Immature natural killer cell (primary cell): ENCODE results near the gene CEP85L. TPM values are rescaled to one million over a fixed set of nuclear protein-coding genes. Genes with fewer than 3 reads are reported as not detected.

Source experiments
- DNase-seq, 3 donors: peaks; one replicate each; pipeline ENCODE4 v3.0.0; 2022; ENCODE audit warnings: mixed read lengths in 1 of 3
- H3K27ac Mint-ChIP-seq, 6 donors: one replicate each; pipeline ENCODE4 v1.8.0; 2020; ENCODE audit warnings: mixed read lengths in 6 of 6, mild to moderate bottlenecking in 5 of 6, inconsistent platforms in 4 of 6, moderate library complexity in 3 of 6
- H3K27me3 Mint-ChIP-seq, 3 donors: one replicate each; pipeline ENCODE4 v1.8.0; 2020 to 2021; ENCODE audit warnings: low read depth in 3 of 3, mild to moderate bottlenecking in 3 of 3, mixed read lengths in 3 of 3, moderate library complexity in 3 of 3, inconsistent platforms in 1 of 3
- H3K36me3 Mint-ChIP-seq, 3 donors: one replicate each; pipeline ENCODE4 v1.8.0; 2020; ENCODE audit warnings: mixed read lengths in 3 of 3, inconsistent platforms in 2 of 3, mild to moderate bottlenecking in 2 of 3
- H3K4me1 Mint-ChIP-seq, 2 donors: one replicate each; pipeline ENCODE4 v1.8.0; 2020; ENCODE audit warnings: inconsistent platforms in 2 of 2, mild to moderate bottlenecking in 2 of 2, mixed read lengths in 2 of 2, moderate library complexity in 1 of 2
- H3K4me3 Mint-ChIP-seq, 5 donors: one replicate each; pipeline ENCODE4 v1.8.0; 2020; ENCODE audit warnings: mild to moderate bottlenecking in 5 of 5, mixed read lengths in 5 of 5, inconsistent platforms in 3 of 5, moderate library complexity in 3 of 5
- H3K9me3 Mint-ChIP-seq, 6 donors: one replicate each; pipeline ENCODE4 v1.8.0; 2020; ENCODE audit warnings: mild to moderate bottlenecking in 6 of 6, mixed read lengths in 6 of 6, inconsistent platforms in 4 of 6, moderate library complexity in 3 of 6
- polyA plus RNA-seq, 3 donors: library from polyadenylated mRNA; unstranded; fragments of 300-500 nt; fragmentation: Illumina TruSeq; gene quantifications; one replicate each; pipeline ENCODE4 v1.2.3, GENCODE V29; 2021

Gene CEP85L
- polyA plus RNA-seq, 3 donors from 2014 or later: 20.1 to 23.5 (median 21.5) TPM

DNA sequence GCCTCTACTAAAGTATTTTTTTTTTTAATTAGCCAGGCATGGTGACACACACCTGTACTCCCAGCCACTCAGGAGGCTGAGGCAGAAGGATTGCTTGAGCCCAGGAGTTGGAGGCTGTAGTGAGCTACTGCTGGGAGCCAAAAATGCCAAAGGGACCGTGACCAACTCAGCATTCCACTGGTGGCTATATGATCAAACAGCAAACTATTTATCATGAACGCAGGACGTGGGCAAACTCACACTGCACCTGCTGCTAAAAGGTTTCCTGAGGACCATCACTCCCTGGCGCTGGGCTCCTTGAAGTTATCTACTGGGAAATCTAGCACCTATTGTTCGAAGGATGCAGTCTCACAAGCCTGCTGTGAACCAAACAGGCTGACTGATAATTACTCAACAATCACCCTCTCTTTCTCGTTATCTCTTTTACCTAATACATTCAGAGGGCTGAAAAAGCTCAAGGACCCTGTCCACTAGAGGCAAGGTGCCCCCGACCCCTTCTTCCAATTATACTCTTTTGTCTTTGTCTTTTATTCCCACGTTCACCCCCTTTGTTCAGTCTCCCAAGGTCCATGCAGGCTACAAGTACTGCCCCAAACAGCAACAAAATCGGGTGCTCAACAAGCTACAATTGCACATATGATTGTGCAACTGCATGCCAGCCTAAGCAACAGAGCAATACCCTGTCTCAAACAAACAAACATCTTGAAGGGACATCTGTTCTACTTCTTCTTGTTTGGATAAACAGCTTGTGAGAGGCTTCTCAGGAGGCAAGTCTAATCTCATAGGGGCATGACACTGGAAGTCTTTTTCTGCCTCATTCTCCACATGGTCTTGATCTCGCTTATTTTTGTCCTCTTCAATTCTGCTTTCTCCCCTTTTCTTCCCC lies 151.0 kb downstream of the CEP85L start:
- Mint-ChIP-seq H3K36me3 (peaks cover 17 to 41% (median 34%) of the 10 kb centered on the region in 3 donors), H3K4me3 (no peak overlapping the region), H3K4me1 (peaks cover 6 to 16% of the 10 kb centered on the region in 2 donors), H3K27me3 (peaks cover 0 to 4% (median 0%) of the 10 kb centered on the region in 3 donors), H3K9me3 (no peaks in the 10 kb centered on the region), H3K27ac (peak overlapping the region in 2 of 6 donors; percentile 34)
- DNase-seq: no peak

- Mint-ChIP-seq H3K36me3 (peaks cover 14 to 37% (median 31%) of the 10 kb centered on the region in 3 donors), H3K4me1 (peaks cover 13 to 18% of the 10 kb centered on the region in 2 donors)
- DNase-seq: no peak
Observed at GRCh38 chr6:118495485-118496280, 155.7 kb downstream of the CEP85L start.

GRCh38 chr6:118494091-118494490 lies 157.3 kb downstream of the CEP85L start:
- H3K36me3 Mint-ChIP-seq: peaks cover 30 to 50% (median 43%) of the 10 kb centered on the region in 3 donors

More at GRCh38 chr6:118495485-118496280, 155.7 kb downstream of the CEP85L start:
- Mint-ChIP-seq H3K9me3 (no peaks in the 10 kb centered on the region), H3K4me3 (no peak overlapping the region), H3K27ac (no peak overlapping the region), H3K27me3 (peaks cover 0 to 3% (median 0%) of the 10 kb centered on the region in 3 donors)

DNA sequence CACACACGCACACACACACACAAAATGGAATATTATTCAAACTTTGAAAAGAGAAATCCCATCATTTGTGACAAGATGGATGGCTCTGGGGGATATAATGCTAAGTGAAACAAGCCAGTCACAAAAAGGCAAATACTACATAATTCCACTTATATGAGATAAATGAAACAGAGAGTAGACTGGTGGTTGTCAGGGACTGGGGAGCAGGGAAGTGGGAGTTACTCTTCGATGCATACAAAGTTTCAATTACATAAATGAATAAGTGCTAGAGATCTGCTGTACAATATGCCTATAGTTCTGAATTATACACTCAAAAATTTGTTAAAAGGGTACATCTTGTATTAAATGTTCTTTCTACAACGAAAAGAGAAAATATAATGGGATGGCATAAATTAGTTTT lies 161.4 kb downstream of the CEP85L start:
- H3K4me3 Mint-ChIP-seq: no peak overlapping the region
- no peak for DNase-seq
- no peaks in the 10 kb centered on the region for H3K27me3 Mint-ChIP-seq
- H3K4me1 Mint-ChIP-seq: peaks cover 7 to 9% of the 10 kb centered on the region in 2 donors
- H3K9me3 Mint-ChIP-seq: peaks cover 9 to 30% (median 17%) of the 10 kb centered on the region in 6 donors
- H3K27ac Mint-ChIP-seq: peak overlapping the region in 1 of 6 donors; percentile 1
- H3K36me3 Mint-ChIP-seq: peaks cover 56 to 76% (median 63%) of the 10 kb centered on the region in 3 donors

More at GRCh38 chr6:118494091-118494490, 157.3 kb downstream of the CEP85L start:
- Mint-ChIP-seq H3K4me3 (no peak overlapping the region), H3K27me3 (no peaks in the 10 kb centered on the region), H3K9me3 (peaks cover 0 to 6% (median 5%) of the 10 kb centered on the region in 6 donors), H3K4me1 (peaks cover 11 to 14% of the 10 kb centered on the region in 2 donors), H3K27ac (no peak overlapping the region)
- no peak for DNase-seq

- no peak overlapping the region for H3K4me3 Mint-ChIP-seq
- H3K36me3 Mint-ChIP-seq: peaks cover 52 to 71% (median 59%) of the 10 kb centered on the region in 3 donors
- H3K27ac Mint-ChIP-seq: peak overlapping the region in 1 of 6 donors; percentile 22
- H3K4me1 Mint-ChIP-seq: peaks cover 6 to 7% of the 10 kb centered on the region in 2 donors
- no peaks in the 10 kb centered on the region for H3K27me3 Mint-ChIP-seq
- H3K9me3 Mint-ChIP-seq: peaks cover 9 to 30% (median 17%) of the 10 kb centered on the region in 6 donors
- no peak for DNase-seq
Observed at GRCh38 chr6:118488631-118489030, 162.8 kb downstream of the CEP85L start.

DNA sequence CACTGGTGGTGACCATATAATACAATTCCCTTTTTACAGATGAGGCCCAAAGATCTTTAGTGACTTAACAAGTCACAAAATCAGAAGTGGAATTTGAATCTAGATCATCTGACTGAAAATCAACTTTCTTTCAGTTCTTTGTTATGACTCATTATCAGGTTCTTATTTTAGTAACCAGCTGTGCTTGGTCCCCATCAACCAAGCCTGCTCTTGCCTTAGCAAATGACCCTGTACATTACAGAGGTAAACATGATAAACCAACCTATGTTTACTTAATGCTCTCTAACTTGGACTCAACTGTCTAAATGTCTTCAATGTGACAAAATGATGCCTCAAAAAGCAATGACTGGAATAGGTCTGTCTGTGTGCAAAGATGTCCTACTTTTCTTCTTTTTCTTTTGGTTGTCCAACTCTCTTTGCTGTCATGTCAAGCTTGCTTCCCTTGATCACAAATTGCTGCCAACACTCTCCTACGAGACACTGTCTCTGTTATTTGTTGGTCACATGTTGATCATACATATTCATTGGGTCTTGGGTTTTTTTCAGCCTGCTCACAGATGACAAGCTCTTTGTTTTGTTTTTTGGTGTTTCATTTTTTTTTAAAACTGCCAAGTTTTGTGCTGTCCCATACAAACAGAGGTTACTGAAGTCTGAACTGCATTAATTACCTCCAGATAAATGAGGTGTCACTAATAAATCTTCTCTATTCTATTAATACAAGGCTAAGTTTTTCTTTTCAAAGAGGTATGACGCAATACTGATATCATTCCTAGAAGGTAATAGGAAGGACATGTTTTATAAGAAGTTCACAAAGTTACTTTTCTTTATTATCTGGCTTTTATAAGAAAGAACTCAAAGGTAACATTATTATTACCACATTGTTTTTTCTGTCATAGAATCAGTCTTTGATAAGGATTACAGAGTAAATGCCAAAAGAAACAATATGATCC lies 165.5 kb downstream of the CEP85L start:
- Mint-ChIP-seq H3K4me3 (no peak overlapping the region), H3K9me3 (peaks cover 9 to 30% (median 17%) of the 10 kb centered on the region in 6 donors), H3K27me3 (no peaks in the 10 kb centered on the region), H3K27ac (no peak overlapping the region), H3K4me1 (no peaks in the 10 kb centered on the region), H3K36me3 (peaks cover 54 to 61% (median 57%) of the 10 kb centered on the region in 3 donors)
- no peak for DNase-seq

DNA sequence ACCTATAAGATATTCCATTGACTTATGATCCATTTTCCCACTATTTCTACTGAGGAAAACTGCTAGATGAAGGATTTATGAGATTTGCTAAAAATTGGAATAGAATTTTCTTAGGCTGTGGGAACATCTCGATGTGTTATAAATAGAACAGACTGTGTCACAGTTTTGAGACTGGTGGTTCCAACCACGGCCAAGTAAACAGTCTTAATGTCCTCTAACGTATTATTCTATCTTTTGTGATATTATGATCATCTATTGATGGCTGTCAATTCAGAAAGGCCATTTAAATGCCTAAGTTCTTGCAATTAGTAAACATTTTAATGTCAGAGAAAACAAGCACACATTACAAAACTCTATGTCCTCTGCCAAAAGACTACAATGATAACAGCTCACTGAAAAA lies 174.8 kb downstream of the CEP85L start:
- H3K4me1 Mint-ChIP-seq: no peaks in the 10 kb centered on the region
- H3K27me3 Mint-ChIP-seq: peaks cover 0 to 2% (median 0%) of the 10 kb centered on the region in 3 donors
- H3K36me3 Mint-ChIP-seq: peaks cover 10 to 35% (median 20%) of the 10 kb centered on the region in 3 donors
- H3K4me3 Mint-ChIP-seq: no peak overlapping the region
- no peaks in the 10 kb centered on the region for H3K9me3 Mint-ChIP-seq
- H3K27ac Mint-ChIP-seq: no peak overlapping the region
- no peak for DNase-seq

DNA sequence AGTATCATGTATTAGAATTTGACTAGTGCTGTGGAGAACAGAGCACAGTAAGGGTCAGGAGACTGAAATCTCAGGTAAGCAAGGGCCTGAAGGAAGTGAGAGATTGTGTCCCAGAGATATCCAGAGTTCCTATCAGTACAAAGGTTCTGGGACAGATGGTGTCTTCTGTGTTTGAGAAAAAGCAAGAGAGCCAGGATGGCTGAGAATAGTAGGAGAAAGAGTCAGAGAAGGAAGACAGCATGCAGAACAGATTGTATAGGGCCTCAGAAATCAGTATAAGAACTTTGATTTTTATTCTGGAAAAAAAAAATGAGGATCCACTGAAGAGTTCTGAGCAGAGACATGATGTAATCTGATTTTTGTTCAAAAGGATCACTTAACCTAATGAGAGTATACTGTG lies 178.1 kb downstream of the CEP85L start:
- Mint-ChIP-seq H3K36me3 (peaks cover 11 to 32% (median 12%) of the 10 kb centered on the region in 3 donors), H3K27me3 (peaks cover 0 to 4% (median 0%) of the 10 kb centered on the region in 3 donors), H3K9me3 (no peaks in the 10 kb centered on the region), H3K4me1 (no peaks in the 10 kb centered on the region), H3K4me3 (no peak overlapping the region), H3K27ac (peak overlapping the region in 3 of 6 donors; percentile 23 to 61 (median 31))
- DNase-seq: no peak

DNA sequence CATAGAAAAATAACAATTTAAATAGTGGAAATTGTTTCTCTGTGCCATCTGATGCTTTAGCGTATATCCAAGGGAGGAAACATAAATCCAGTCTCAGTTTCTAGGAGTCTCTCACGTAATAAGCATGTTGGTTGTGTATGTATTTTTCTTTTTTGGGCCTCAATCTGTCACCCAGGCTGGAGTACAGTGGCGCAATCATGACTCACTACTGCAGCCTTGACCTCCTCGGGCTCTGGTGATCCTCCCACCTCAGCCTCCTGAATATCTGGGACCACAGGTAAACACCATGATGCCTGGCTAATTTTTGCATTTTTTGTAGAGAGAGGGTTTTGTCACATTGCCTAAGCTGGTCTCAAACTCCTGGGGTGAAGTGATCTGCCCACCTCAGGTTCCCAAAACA lies 181.9 kb downstream of the CEP85L start:
- Mint-ChIP-seq H3K4me1 (peaks cover 4 to 12% of the 10 kb centered on the region in 2 donors), H3K27ac (no peak overlapping the region), H3K4me3 (no peak overlapping the region), H3K27me3 (peaks cover 0 to 4% (median 0%) of the 10 kb centered on the region in 3 donors), H3K36me3 (peaks cover 33 to 56% (median 37%) of the 10 kb centered on the region in 3 donors), H3K9me3 (no peaks in the 10 kb centered on the region)
- no peak for DNase-seq

GRCh38 chr6:118468682-118469465 lies 182.5 kb downstream of the CEP85L start:
- H3K27me3 Mint-ChIP-seq: peaks cover 0 to 4% (median 0%) of the 10 kb centered on the region in 3 donors
- no peak for DNase-seq
- H3K36me3 Mint-ChIP-seq: peaks cover 33 to 58% (median 39%) of the 10 kb centered on the region in 3 donors
- no peak overlapping the region for H3K4me3 Mint-ChIP-seq
- no peaks in the 10 kb centered on the region for H3K9me3 Mint-ChIP-seq
- peaks cover 4 to 13% of the 10 kb centered on the region in 2 donors for H3K4me1 Mint-ChIP-seq
- no peak overlapping the region for H3K27ac Mint-ChIP-seq

DNA sequence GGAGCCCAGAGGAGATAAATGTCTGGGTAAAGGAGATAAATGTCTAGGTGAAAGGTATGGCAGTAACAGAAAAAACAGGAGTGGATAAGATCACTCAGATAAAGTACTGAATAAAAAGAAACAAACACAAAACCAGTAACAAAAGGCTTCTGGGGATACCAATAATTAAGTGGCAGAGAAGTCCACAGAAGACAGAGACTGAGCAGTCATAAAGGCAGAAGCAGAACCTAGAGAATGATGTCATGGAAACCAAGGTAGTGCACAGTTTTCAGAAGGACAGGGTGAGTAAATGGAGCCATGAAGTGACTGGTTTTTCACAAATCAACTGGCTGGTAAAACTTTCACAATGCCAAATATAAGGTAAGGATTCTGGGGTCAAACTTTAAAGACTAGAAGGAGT lies 184.2 kb downstream of the CEP85L start:
- no peaks in the 10 kb centered on the region for H3K9me3 Mint-ChIP-seq
- H3K4me3 Mint-ChIP-seq: no peak overlapping the region
- peak overlapping the region in 1 of 6 donors; percentile 18 for H3K27ac Mint-ChIP-seq
- H3K4me1 Mint-ChIP-seq: peaks cover 4 to 13% of the 10 kb centered on the region in 2 donors
- H3K27me3 Mint-ChIP-seq: peaks cover 0 to 2% (median 0%) of the 10 kb centered on the region in 3 donors
- no peak for DNase-seq
- peaks cover 33 to 59% (median 43%) of the 10 kb centered on the region in 3 donors for H3K36me3 Mint-ChIP-seq

DNA sequence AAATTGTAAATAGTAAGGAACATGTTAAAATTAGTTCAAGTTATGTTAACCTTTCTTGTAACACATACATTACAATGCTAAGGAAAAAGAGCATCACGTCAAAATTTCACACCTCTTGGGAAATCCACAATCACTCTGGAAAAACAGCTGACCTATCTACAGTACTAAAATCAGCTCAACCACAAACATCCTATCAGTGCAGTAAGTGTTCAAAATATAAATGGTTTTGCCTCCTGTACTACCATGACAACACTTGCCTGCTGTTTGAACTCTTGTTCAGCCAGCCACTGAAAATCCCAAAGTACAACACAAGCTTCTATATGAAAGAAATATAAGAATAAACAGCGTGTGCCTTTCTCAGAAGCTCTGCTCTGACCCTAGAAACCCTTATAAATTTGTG lies 186.8 kb downstream of the CEP85L start:
- H3K4me1 Mint-ChIP-seq: peaks cover 4 to 13% of the 10 kb centered on the region in 2 donors
- H3K9me3 Mint-ChIP-seq: no peaks in the 10 kb centered on the region
- peaks cover 33 to 56% (median 43%) of the 10 kb centered on the region in 3 donors for H3K36me3 Mint-ChIP-seq
- no peak overlapping the region for H3K4me3 Mint-ChIP-seq
- no peak for DNase-seq
- no peaks in the 10 kb centered on the region for H3K27me3 Mint-ChIP-seq
- peak overlapping the region in 3 of 6 donors; percentile 14 to 36 (median 27) for H3K27ac Mint-ChIP-seq
